ENCODE results near the gene HDAC9. TPM values are rescaled to one million over a fixed set of nuclear protein-coding genes. Genes with fewer than 3 reads are reported as not detected.

The HDAC9 gene
- polyA plus RNA-seq, 3 donors, result 41.7 to 51.2 (median 44.2) TPM

DNA sequence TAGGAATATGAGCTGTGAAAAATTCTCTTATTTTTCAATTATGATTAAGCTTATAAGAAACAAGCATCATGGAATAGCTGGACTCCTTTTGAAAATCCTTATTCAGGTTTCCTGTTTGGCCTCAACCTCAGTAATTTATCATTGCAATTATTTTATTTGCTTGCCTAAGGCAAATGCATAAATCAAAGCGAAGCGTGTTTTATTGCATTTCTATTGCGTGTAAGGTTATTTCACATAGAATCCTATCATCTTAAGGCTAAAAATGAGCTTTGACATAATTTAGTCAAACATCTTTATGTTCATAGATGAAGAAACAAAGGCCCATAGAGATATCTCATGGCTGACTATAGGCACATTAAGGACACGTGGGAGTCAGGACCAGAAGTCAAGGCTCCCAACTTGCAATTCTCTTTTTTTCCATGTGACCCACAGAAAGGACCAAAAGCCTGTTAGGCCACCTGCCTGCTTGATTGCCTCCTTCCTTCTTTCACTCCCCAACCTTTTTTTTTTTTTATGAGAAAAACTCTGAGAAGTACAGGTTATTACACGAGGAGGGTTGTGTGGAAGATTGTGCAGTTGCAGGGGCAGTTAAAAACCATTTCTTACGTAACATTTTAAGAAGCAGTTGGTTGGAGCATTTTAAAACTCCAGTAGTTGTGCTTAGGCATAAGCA lies 261.0 kb downstream of the HDAC9 start:
- Mint-ChIP-seq H3K27me3 (ENCODE audit: low read depth in 3 of 3) (no peaks in the 10 kb centered on the region), H3K9me3 (no peaks in the 10 kb centered on the region), H3K4me3 (no peak overlapping the region), H3K36me3 (no peaks in the 10 kb centered on the region), H3K4me1 (no peaks in the 10 kb centered on the region), H3K27ac (no peak overlapping the region)
- no peaks in the 10 kb centered on the region for H3K27me3 ChIP-seq (ENCODE audit: control insufficient read depth in 2 of 2, insufficient read depth in 2 of 2, low read length in 2 of 2)
- H3K36me3 ChIP-seq (replicated peaks in 1 of 2; ENCODE audit: control insufficient read depth in 1 of 2, insufficient read depth in 2 of 2, low read length in 2 of 2), result no peaks in the 10 kb centered on the region
- no peak overlapping the region for H3K9ac ChIP-seq (ENCODE audit: insufficient read depth, low read length, poor library complexity, severe bottlenecking)
- H3K4me1 ChIP-seq (ENCODE audit: control insufficient read depth in 1 of 2, insufficient read depth in 2 of 2, low read length in 2 of 2), result no peaks in the 10 kb centered on the region
- no peak overlapping the region for H3K4me3 ChIP-seq (replicated peaks in 1 of 3; ENCODE audit: low read depth in 2 of 3, low read length in 3 of 3)
- H3K4me2 ChIP-seq (replicated peaks; ENCODE audit: extremely low read depth, low read length, poor library complexity, severe bottlenecking), result no peak overlapping the region
- no peak overlapping the region for H2AFZ ChIP-seq (ENCODE audit: insufficient read depth, low read depth, low read length, poor library complexity, severe bottlenecking)
- no peak for DNase-seq
- no peaks in the 10 kb centered on the region for H4K20me1 ChIP-seq (ENCODE audit: insufficient read depth, low read length)
- H3K79me2 ChIP-seq (ENCODE audit: insufficient read depth, low read length), result no peaks in the 10 kb centered on the region
- no peaks in the 10 kb centered on the region for H3K9me3 ChIP-seq (replicated peaks in 1 of 2; ENCODE audit: control insufficient read depth in 1 of 2, insufficient read depth in 1 of 2, low read length in 2 of 2)
- WGBS (ENCODE audit: insufficient coverage), result 40% methylated on average over 2 of the region's 6 CpGs
- TF ChIP-seq CTCF (IDR thresholded peaks at IDR 0.05), result no peak
- intact Hi-C loops (cut with micrococcal nuclease), result no loop called here
- H3K27ac ChIP-seq (ENCODE audit: low read depth in 1 of 2, low read length in 2 of 2), result no peak overlapping the region

DNA sequence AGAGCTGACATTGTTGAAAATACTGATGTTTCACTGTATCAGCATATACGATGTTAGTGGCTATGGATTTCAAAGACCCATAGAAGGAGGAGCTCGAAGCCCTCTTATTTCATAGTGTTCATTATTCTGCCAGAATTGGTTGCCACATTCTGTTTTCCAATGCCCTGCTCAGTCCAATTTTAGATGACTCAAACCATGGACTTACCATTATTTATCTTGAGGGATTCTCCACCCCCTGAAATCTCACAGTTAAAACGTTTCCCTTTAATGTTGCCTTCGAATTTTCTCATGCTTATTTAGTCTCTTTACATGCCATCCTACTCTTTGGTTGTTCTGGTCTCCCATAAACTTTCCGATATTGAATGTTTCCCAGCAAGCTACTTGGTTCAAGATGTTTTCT lies 264.5 kb downstream of the HDAC9 start:
- no peaks in the 10 kb centered on the region for H4K20me1 ChIP-seq (ENCODE audit: insufficient read depth, low read length)
- no peak overlapping the region for H3K4me3 ChIP-seq (replicated peaks in 1 of 3; ENCODE audit: low read depth in 2 of 3, low read length in 3 of 3)
- intact Hi-C loops (cut with micrococcal nuclease), result no loop called here
- Mint-ChIP-seq H3K27me3 (ENCODE audit: low read depth in 3 of 3) (no peaks in the 10 kb centered on the region), H3K4me3 (no peak overlapping the region), H3K9me3 (peaks cover 0 to 2% (median 0%) of the 10 kb centered on the region in 7 donors), H3K36me3 (no peaks in the 10 kb centered on the region), H3K4me1 (no peaks in the 10 kb centered on the region), H3K27ac (no peak overlapping the region)
- H3K27ac ChIP-seq (ENCODE audit: low read depth in 1 of 2, low read length in 2 of 2), result no peak overlapping the region
- no peaks in the 10 kb centered on the region for H3K9me3 ChIP-seq (replicated peaks in 1 of 2; ENCODE audit: control insufficient read depth in 1 of 2, insufficient read depth in 1 of 2, low read length in 2 of 2)
- TF ChIP-seq CTCF (IDR thresholded peaks at IDR 0.05), result no peak
- no peak overlapping the region for H3K4me2 ChIP-seq (replicated peaks; ENCODE audit: extremely low read depth, low read length, poor library complexity, severe bottlenecking)
- no peaks in the 10 kb centered on the region for H3K36me3 ChIP-seq (replicated peaks in 1 of 2; ENCODE audit: control insufficient read depth in 1 of 2, insufficient read depth in 2 of 2, low read length in 2 of 2)
- no peaks in the 10 kb centered on the region for H3K79me2 ChIP-seq (ENCODE audit: insufficient read depth, low read length)
- H3K4me1 ChIP-seq (ENCODE audit: control insufficient read depth in 1 of 2, insufficient read depth in 2 of 2, low read length in 2 of 2), result no peaks in the 10 kb centered on the region
- no peak overlapping the region for H2AFZ ChIP-seq (ENCODE audit: insufficient read depth, low read depth, low read length, poor library complexity, severe bottlenecking)
- no peak overlapping the region for H3K9ac ChIP-seq (ENCODE audit: insufficient read depth, low read length, poor library complexity, severe bottlenecking)
- no peak for DNase-seq
- WGBS (ENCODE audit: insufficient coverage), result 93% methylated on average over 5 of the region's 5 CpGs
- H3K27me3 ChIP-seq (ENCODE audit: control insufficient read depth in 2 of 2, insufficient read depth in 2 of 2, low read length in 2 of 2), result no peaks in the 10 kb centered on the region
